GM06990 (cell line): ENCODE measurements around the gene LAPTM5.

ENCODE experiments used
- DNase-seq: peaks from one replicate; pipeline ENCODE4 v3.0.0-alpha.2; 2011; ENCODE audit not compliant: insufficient read length; ENCODE audit errors: extremely low read depth
- H3K27me3 ChIP-seq: replicated peaks from 2 replicates; pipeline ENCODE4 v1.6.0; 2011; ENCODE audit warnings: low read length; ENCODE audit not compliant: control insufficient read depth, insufficient read depth
- H3K36me3 ChIP-seq: 2 replicates; pipeline ENCODE4 v1.5.1; 2011; ENCODE audit warnings: low read length; ENCODE audit not compliant: control insufficient read depth, insufficient read depth
- H3K4me3 ChIP-seq: replicated peaks from 2 replicates; pipeline ENCODE4 v1.5.1; 2011; ENCODE audit warnings: low read depth, mild to moderate bottlenecking, control low read depth, low read length
- TF ChIP-seq, protein P1 (sequence below): IDR thresholded peaks from 2 replicates; pipeline ENCODE4 v1.5.1; 2011; ENCODE audit warnings: low read length, control low read depth, mild to moderate bottlenecking, inconsistent platforms; ENCODE audit not compliant: insufficient read depth, poor library complexity, severe bottlenecking

Gene LAPTM5

DNA sequence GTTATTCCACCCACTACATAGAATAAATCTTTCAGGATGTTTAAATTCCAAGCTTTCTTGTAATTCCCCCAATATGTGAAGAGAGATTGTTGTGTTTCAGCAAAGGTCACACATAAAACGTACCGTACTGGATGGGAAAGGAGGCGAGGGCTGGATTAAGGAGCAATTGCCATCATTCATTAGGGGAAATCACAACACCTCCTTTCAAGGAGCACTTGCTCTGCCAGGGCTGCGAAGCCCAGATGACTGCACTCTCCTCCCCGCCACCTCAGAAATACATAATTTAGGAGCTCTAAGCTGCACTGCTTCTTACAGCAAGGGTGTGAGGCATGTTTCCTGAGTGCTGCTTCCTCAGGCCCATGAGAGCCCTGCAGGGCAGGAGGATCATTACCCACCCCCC, 63.8 kb downstream of the LAPTM5 start:
- H3K36me3 ChIP-seq = no peaks in the 10 kb centered on the region
- no peaks in the 10 kb centered on the region; the same call in none of the 2 replicates for H3K27me3 ChIP-seq
- TF ChIP-seq, protein P1, sequence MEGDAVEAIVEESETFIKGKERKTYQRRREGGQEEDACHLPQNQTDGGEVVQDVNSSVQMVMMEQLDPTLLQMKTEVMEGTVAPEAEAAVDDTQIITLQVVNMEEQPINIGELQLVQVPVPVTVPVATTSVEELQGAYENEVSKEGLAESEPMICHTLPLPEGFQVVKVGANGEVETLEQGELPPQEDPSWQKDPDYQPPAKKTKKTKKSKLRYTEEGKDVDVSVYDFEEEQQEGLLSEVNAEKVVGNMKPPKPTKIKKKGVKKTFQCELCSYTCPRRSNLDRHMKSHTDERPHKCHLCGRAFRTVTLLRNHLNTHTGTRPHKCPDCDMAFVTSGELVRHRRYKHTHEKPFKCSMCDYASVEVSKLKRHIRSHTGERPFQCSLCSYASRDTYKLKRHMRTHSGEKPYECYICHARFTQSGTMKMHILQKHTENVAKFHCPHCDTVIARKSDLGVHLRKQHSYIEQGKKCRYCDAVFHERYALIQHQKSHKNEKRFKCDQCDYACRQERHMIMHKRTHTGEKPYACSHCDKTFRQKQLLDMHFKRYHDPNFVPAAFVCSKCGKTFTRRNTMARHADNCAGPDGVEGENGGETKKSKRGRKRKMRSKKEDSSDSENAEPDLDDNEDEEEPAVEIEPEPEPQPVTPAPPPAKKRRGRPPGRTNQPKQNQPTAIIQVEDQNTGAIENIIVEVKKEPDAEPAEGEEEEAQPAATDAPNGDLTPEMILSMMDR = no peak
- no peak for DNase-seq
- H3K4me3 ChIP-seq = no peak overlapping the region

DNA sequence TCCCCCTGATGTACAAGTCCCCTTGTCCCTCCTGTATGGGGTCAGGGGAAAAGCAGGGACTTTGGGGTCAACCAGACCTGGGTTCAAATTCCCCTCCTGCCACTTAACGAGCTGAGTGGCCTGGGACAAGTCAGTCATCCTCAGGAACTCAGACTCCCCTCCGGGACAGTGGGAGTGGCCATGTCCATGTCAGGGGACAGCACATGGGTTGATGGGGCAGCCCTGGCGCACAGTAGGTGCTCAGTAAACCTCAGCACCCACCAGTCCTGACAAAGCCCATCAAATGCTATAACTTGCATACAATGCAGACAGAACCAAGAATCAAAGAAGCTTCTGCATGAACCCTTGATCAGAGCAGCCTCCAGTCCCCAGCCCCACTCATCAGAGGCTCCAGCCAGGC, 64.2 kb downstream of the LAPTM5 start:
- Histone ChIP-seq H3K27me3 (no peaks in the 10 kb centered on the region; the same call in none of the 2 replicates), H3K4me3 (no peak overlapping the region), H3K36me3 (no peaks in the 10 kb centered on the region)
- TF ChIP-seq, protein P1 = no peak
- no peak for DNase-seq

DNA sequence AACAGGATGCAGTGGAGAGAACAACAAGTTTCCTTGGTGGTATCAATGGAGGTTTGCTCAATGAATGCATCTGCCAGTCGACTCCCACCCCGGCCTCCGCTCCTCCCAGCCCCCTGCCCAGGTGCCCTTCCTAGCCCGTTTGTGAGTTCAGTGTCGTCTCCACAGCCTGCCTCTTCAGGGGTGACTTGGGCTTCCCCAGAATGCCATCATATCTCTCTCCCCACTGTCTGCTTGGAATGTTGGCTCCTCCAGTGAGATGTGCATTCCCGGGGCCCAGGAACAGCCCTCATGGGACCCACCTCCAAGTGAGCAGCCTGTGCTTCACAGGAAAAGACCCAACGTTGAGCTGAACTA, 64.6 kb downstream of the LAPTM5 start:
- no peak overlapping the region for H3K4me3 ChIP-seq
- TF ChIP-seq, protein P1 = no peak
- no peak for DNase-seq
- H3K27me3 ChIP-seq = no peaks in the 10 kb centered on the region; the same call in none of the 2 replicates
- H3K36me3 ChIP-seq = no peaks in the 10 kb centered on the region

DNA sequence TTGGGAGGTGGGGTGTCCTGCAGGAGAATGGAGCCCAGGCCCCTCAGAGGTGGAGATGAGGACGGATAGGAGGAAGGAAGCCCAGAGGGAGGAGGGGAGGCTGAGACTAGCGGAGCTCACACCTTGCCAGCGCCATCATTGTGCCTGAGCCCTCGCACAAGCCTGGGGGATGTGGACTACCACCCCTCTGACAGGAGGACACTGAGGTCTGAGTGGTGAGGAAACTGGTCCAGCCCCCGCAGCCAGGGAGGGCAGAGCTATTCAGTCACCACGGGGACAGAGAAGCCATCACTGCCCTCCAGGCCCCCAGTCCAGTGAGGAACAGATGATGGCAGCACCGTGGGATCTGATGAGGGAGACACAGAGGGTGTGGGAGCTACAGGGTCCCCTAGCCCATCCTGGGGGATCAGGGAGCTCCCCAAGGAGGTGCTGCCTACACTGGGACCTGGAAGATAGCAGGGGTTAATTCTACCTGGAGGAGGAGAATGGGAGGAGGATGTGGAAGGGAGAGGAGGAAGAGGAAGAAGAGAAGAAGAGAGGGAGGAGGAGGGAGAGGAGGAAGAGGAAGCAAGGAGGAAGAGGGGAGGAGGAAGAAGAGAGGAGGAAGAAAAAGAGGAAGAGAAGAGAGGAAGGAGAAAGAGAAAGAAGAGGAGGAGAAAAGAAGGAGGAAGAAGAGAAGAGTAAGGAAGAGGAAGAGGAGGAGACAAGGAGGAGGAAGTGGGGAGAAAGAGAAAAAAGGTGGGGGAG, 65.2 kb downstream of the LAPTM5 start:
- DNase-seq = no peak

DNA sequence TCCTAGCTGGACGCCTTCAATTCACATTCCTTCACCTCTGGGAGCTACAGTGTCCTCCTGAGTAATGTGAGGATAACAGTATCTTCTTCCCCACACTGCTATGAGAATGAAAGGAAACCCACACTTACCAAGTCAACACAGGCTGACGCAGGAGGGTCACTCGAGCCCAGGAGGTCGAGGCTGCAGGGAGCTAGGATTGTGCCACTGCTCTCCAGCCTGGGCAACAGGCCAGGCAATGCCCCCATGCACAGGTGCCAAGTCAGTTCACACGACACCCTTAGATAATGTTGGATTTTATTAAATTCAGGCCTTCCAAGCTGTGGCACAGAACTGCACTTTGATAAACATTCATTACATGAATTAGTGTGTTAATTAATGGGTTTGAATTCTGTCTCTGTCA, 66.1 kb downstream of the LAPTM5 start:
- no peaks in the 10 kb centered on the region for H3K36me3 ChIP-seq
- TF ChIP-seq, protein P1 = no peak
- DNase-seq = no peak
- H3K27me3 ChIP-seq = no peaks in the 10 kb centered on the region; the same call in none of the 2 replicates
- no peak overlapping the region for H3K4me3 ChIP-seq

More for the DNA sequence above, 65.2 kb downstream of the LAPTM5 start:
- TF ChIP-seq, protein P1 = no peak
- Histone ChIP-seq H3K36me3 (no peaks in the 10 kb centered on the region), H3K4me3 (no peak overlapping the region), H3K27me3 (no peaks in the 10 kb centered on the region; the same call in none of the 2 replicates)
